A673 (cell line): Measurements from ENCODE around the gene YIPF6. TPM values are rescaled to one million over a fixed set of nuclear protein-coding genes. Genes with fewer than 3 reads are reported as not detected.
"Not testable (repeated sequence)": the region's sequence is repeated elsewhere in the genome, so short reads cannot be mapped to it uniquely, and the experiment has no call there.

Experiments
- BruUV-seq: library from RNA; stranded (reverse); fragments of 400-500 nt; replicated peaks from 2 replicates; lab custom pipeline; 2021; lab: Mats Ljungman, UMichigan
- CTCF ChIA-PET: fragments of 300-600 bp; sonication (Branson Sonifier 250); formaldehyde crosslinking; loops from one replicate; lab custom pipeline; 2022; ENCODE audit warnings: antibody characterized with exemption; lab: Charles Lee
- POLR2A ChIA-PET: fragments of 300-600 bp; sonication (Branson Sonifier 250); formaldehyde crosslinking; loops from one replicate; lab custom pipeline; 2022; ENCODE audit warnings: antibody characterized with exemption; ENCODE audit not compliant: low non-redundant PET; lab: Charles Lee
- DNase-seq: peaks from one replicate; pipeline ENCODE4 v3.0.0-alpha.2; 2015; ENCODE audit warnings: low spot score
- H3K27ac ChIP-seq: fragments of 200-600 bp; sonication (generic); 2 replicates; pipeline ENCODE4 v1.5.1; 2016; ENCODE audit warnings: mixed run types, low read depth, mild to moderate bottlenecking, mixed read lengths, antibody characterized with exemption, low read length; ENCODE audit not compliant: poor library complexity, severe bottlenecking
- H3K27me3 ChIP-seq: fragments of 200-600 bp; sonication (generic); replicated peaks from 2 replicates; pipeline ENCODE4 v1.6.1; 2017; ENCODE audit warnings: mixed run types, low read depth, mild to moderate bottlenecking, mixed read lengths, antibody characterized with exemption, low read length; ENCODE audit not compliant: insufficient read depth, poor library complexity
- H3K36me3 ChIP-seq: fragments of 200-600 bp; sonication (generic); 2 replicates; pipeline ENCODE4 v1.6.1; 2016; ENCODE audit warnings: mixed run types, mild to moderate bottlenecking, mixed read lengths, antibody characterized with exemption, low read length; ENCODE audit not compliant: insufficient read depth, poor library complexity, severe bottlenecking
- H3K4me1 ChIP-seq: fragments of 200-600 bp; sonication (generic); 2 replicates; pipeline ENCODE4 v1.6.1; 2017; ENCODE audit warnings: mixed run types, mild to moderate bottlenecking, mixed read lengths, antibody characterized with exemption, low read length; ENCODE audit not compliant: insufficient read depth, poor library complexity, severe bottlenecking
- H3K4me3 ChIP-seq: fragments of 200-600 bp; sonication (generic); 2 replicates; pipeline ENCODE4 v1.5.1; 2016; ENCODE audit warnings: low read depth, mixed run types, mild to moderate bottlenecking, mixed read lengths, low read length; ENCODE audit not compliant: poor library complexity, severe bottlenecking
- H3K9me3 ChIP-seq: fragments of 200-600 bp; sonication (generic); 2 replicates; pipeline ENCODE4 v1.6.1; 2016; ENCODE audit warnings: mixed run types, low read depth, mild to moderate bottlenecking, mixed read lengths, antibody characterized with exemption, low read length; ENCODE audit not compliant: poor library complexity, severe bottlenecking
- EZH2 ChIP-seq: fragments of 200-600 bp; sonication (generic); IDR thresholded peaks from 2 replicates; pipeline ENCODE4 v1.6.1; 2017; ENCODE audit warnings: borderline replicate concordance, low read depth, mild to moderate bottlenecking, mixed read lengths, antibody characterized with exemption, low read length; ENCODE audit not compliant: poor library complexity, severe bottlenecking
- intact Hi-C: fragments of 100-400 bp; cut with micrococcal nuclease; formaldehyde crosslinking; loops from one replicate; pipeline ENCODE4 v1.10.0; 2022; ENCODE audit not compliant: unreplicated experiment
- total RNA-seq: library from RNA; stranded (reverse); gene quantifications from 2 replicates; pipeline ENCODE4 v1.2.3, GENCODE V29; 2021
- TF ChIP-seq, protein P1 (sequence below): fragments of 300-800, 200-600 bp; sonication (generic); conservative IDR thresholded peaks from 2 replicates; pipeline ENCODE4 v1.5.1; 2017; ENCODE audit warnings: low read depth, mild to moderate bottlenecking, antibody characterized with exemption, low read length, moderate library complexity, mixed read lengths

YIPF6 gene
- total RNA-seq, 1 experiment from 2014 or later, result 38.7 TPM

DNA sequence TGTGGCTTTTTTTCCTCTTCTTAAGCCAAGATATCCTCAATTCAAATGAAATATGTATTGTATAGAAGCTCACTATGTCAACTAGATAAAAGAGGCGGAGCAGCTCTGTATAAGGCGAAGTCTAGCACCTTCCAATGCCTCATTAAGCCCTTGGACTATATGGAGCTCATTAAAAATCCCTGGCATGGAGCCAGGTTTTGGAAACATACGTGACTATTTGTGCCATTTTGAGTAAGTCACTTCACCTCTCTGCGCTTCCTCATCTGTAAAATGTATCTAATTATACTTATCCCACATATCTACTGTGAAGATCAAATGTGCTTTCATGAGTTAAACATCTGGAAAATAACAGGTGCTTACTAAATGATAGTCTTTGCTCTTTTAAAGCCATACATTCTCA lies 57.2 kb downstream of the YIPF6 start:
- ChIA-PET CTCF (no interaction called here), POLR2A (no interaction called here)
- no peaks in the 10 kb centered on the region for H3K9me3 ChIP-seq
- no peaks in the 10 kb centered on the region for H3K4me1 ChIP-seq
- H3K27ac ChIP-seq, result no peak overlapping the region
- BruUV-seq, result no TSS peak
- intact Hi-C loops, result no loop called here
- no peak overlapping the region for H3K4me3 ChIP-seq
- no peaks in the 10 kb centered on the region for H3K27me3 ChIP-seq
- no peak for DNase-seq
- H3K36me3 ChIP-seq, result no peaks in the 10 kb centered on the region
- no peak for TF ChIP-seq EZH2
- TF ChIP-seq, protein P1, sequence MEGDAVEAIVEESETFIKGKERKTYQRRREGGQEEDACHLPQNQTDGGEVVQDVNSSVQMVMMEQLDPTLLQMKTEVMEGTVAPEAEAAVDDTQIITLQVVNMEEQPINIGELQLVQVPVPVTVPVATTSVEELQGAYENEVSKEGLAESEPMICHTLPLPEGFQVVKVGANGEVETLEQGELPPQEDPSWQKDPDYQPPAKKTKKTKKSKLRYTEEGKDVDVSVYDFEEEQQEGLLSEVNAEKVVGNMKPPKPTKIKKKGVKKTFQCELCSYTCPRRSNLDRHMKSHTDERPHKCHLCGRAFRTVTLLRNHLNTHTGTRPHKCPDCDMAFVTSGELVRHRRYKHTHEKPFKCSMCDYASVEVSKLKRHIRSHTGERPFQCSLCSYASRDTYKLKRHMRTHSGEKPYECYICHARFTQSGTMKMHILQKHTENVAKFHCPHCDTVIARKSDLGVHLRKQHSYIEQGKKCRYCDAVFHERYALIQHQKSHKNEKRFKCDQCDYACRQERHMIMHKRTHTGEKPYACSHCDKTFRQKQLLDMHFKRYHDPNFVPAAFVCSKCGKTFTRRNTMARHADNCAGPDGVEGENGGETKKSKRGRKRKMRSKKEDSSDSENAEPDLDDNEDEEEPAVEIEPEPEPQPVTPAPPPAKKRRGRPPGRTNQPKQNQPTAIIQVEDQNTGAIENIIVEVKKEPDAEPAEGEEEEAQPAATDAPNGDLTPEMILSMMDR, result no peak

GRCh38 chrX:68557126-68557525 lies 58.3 kb downstream of the YIPF6 start:
- BruUV-seq, DNase-seq, CTCF ChIA-PET: not testable (repeated sequence)

GRCh38 chrX:68559905-68560304 lies 61.1 kb downstream of the YIPF6 start:
- H3K27ac ChIP-seq, intact Hi-C loops, H3K4me3 ChIP-seq, CTCF ChIA-PET, H3K9me3 ChIP-seq, H3K4me1 ChIP-seq, H3K27me3 ChIP-seq, H3K36me3 ChIP-seq, BruUV-seq, DNase-seq, POLR2A ChIA-PET: not testable (repeated sequence)

More at GRCh38 chrX:68557126-68557525, 58.3 kb downstream of the YIPF6 start:
- POLR2A ChIA-PET, H3K9me3 ChIP-seq, H3K27ac ChIP-seq, H3K4me1 ChIP-seq, H3K36me3 ChIP-seq, intact Hi-C loops, H3K4me3 ChIP-seq, H3K27me3 ChIP-seq: not testable (repeated sequence)

DNA sequence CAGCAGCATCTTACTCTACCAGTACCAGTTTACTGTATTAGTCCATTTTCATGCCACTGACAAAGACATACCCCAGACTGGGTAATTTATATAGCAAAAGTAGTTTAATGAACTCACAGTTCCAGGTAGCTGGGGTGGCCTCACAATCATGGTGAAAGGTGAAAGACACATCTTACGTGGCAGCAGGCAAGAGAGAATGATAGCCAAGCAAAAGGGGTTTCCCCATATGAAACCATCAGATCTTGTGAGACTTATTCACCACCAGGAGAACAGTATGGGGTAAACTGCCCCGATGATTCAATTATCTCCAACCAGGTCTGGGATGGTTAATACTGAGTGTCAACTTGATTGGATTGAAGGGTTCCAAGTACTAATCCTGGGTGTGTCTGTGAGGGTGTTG lies 69.3 kb downstream of the YIPF6 start:
- Histone ChIP-seq H3K4me1 (no peaks in the 10 kb centered on the region), H3K27ac (no peak overlapping the region), H3K9me3 (no peaks in the 10 kb centered on the region), H3K27me3 (no peaks in the 10 kb centered on the region), H3K36me3 (no peaks in the 10 kb centered on the region), H3K4me3 (no peak overlapping the region)
- intact Hi-C loops, result no loop called here
- TF ChIP-seq, protein P1, result no peak
- no peak for TF ChIP-seq EZH2
- CTCF ChIA-PET, result no interaction called here
- POLR2A ChIA-PET, result no interaction called here
- no peak for DNase-seq
- no TSS peak for BruUV-seq
